ENCODE data around the gene UPK3BL2.
"Not testable (repeated sequence)": the region's sequence is repeated elsewhere in the genome, so short reads cannot be mapped to it uniquely, and the experiment has no call there.

GRCh38 chr7:102512642-102513221, 30.8 kb downstream of the UPK3BL2 start:
- TF ChIP-seq, protein P1, sequence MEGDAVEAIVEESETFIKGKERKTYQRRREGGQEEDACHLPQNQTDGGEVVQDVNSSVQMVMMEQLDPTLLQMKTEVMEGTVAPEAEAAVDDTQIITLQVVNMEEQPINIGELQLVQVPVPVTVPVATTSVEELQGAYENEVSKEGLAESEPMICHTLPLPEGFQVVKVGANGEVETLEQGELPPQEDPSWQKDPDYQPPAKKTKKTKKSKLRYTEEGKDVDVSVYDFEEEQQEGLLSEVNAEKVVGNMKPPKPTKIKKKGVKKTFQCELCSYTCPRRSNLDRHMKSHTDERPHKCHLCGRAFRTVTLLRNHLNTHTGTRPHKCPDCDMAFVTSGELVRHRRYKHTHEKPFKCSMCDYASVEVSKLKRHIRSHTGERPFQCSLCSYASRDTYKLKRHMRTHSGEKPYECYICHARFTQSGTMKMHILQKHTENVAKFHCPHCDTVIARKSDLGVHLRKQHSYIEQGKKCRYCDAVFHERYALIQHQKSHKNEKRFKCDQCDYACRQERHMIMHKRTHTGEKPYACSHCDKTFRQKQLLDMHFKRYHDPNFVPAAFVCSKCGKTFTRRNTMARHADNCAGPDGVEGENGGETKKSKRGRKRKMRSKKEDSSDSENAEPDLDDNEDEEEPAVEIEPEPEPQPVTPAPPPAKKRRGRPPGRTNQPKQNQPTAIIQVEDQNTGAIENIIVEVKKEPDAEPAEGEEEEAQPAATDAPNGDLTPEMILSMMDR (IDR thresholded peaks at IDR 0.05): not testable (repeated sequence)
- TF ChIP-seq MAX (IDR thresholded peaks at IDR 0.05): not testable (repeated sequence)

Data from A549 (cell line).